Parathyroid adenoma (tissue), 2 donors: Measurements from ENCODE around the gene KIF25.

Experiments used
- H2AFZ ChIP-seq: fragments of 300-600 bp; sonication (generic); one replicate; pipeline ENCODE4 v1.7.0; 2017; ENCODE audit warnings: antibody characterized with exemption, mild to moderate bottlenecking
- H3K27ac ChIP-seq: fragments of 300-600 bp; sonication (generic); one replicate; pipeline ENCODE4 v1.7.0; 2017
- H3K27me3 ChIP-seq: fragments of 300-600 bp; sonication (generic); one replicate; pipeline ENCODE4 v1.7.0; 2017; ENCODE audit warnings: low read length; ENCODE audit not compliant: control insufficient read depth, insufficient read depth
- H3K36me3 ChIP-seq: fragments of 300-600 bp; sonication (generic); one replicate; pipeline ENCODE4 v1.7.0; 2017; ENCODE audit warnings: low read length; ENCODE audit not compliant: control insufficient read depth, insufficient read depth
- H3K4me1 ChIP-seq: fragments of 300-600 bp; sonication (generic); one replicate; pipeline ENCODE4 v1.7.0; 2017; ENCODE audit warnings: control low read depth
- H3K4me2 ChIP-seq: fragments of 300-600 bp; sonication (generic); one replicate; pipeline ENCODE4 v1.7.0; 2017; ENCODE audit warnings: low read length
- H3K4me3 ChIP-seq: fragments of 300-600 bp; sonication (generic); one replicate; pipeline ENCODE4 v1.7.0; 2017; ENCODE audit warnings: low read depth, low read length
- H3K79me2 ChIP-seq: fragments of 300-600 bp; sonication (generic); one replicate; pipeline ENCODE4 v1.7.0; 2017; ENCODE audit warnings: control low read depth
- H3K9ac ChIP-seq: fragments of 300-600 bp; sonication (generic); one replicate; pipeline ENCODE4 v1.7.0; 2017; ENCODE audit warnings: mild to moderate bottlenecking
- H3K9me3 ChIP-seq: fragments of 300-600 bp; sonication (generic); one replicate; pipeline ENCODE4 v1.7.0; 2017; ENCODE audit warnings: low read length; ENCODE audit not compliant: control insufficient read depth
- CTCF ChIP-seq: fragments of 300-600 bp; sonication (generic); IDR thresholded peaks from one replicate; pipeline ENCODE4 v1.7.0; 2017; ENCODE audit warnings: antibody characterized with exemption, mild to moderate bottlenecking
- donor health status: primary hyperparathyroidism.

Gene KIF25

GRCh38 chr6:167977717-167978467 is 19.6 kb upstream of the KIF25 start:
- H3K36me3 ChIP-seq, result no peaks in the 10 kb centered on the region
- no peak overlapping the region for H3K27ac ChIP-seq
- no peak overlapping the region for H3K4me3 ChIP-seq
- no peak overlapping the region for H2AFZ ChIP-seq
- no peaks in the 10 kb centered on the region for H3K79me2 ChIP-seq
- no peak overlapping the region for H3K9ac ChIP-seq
- no peak overlapping the region for H3K4me2 ChIP-seq
- H3K27me3 ChIP-seq, result no peaks in the 10 kb centered on the region
- TF ChIP-seq CTCF, result no peak
- H3K4me1 ChIP-seq, result no peaks in the 10 kb centered on the region
- H3K9me3 ChIP-seq, result no peaks in the 10 kb centered on the region

- Histone ChIP-seq H3K4me3 (no peak overlapping the region), H3K9me3 (no peaks in the 10 kb centered on the region), H3K27me3 (no peaks in the 10 kb centered on the region), H3K79me2 (no peaks in the 10 kb centered on the region), H3K36me3 (no peaks in the 10 kb centered on the region), H3K9ac (no peak overlapping the region), H3K4me2 (no peak overlapping the region), H2AFZ (no peak overlapping the region), H3K4me1 (no peaks in the 10 kb centered on the region), H3K27ac (no peak overlapping the region)
- TF ChIP-seq CTCF, result no peak
These were observed 18.9 kb upstream of the KIF25 start for GRCh38 chr6:167978607-167979006.

GRCh38 chr6:167979436-167980139 is 17.9 kb upstream of the KIF25 start:
- no peaks in the 10 kb centered on the region for H3K36me3 ChIP-seq
- H2AFZ ChIP-seq, result no peak overlapping the region
- H3K4me2 ChIP-seq, result no peak overlapping the region
- H3K27me3 ChIP-seq, result no peaks in the 10 kb centered on the region
- no peak overlapping the region for H3K9ac ChIP-seq
- H3K27ac ChIP-seq, result no peak overlapping the region
- no peak overlapping the region for H3K4me3 ChIP-seq
- H3K79me2 ChIP-seq, result no peaks in the 10 kb centered on the region
- no peaks in the 10 kb centered on the region for H3K4me1 ChIP-seq
- TF ChIP-seq CTCF, result no peak
- no peaks in the 10 kb centered on the region for H3K9me3 ChIP-seq

- no peak overlapping the region for H3K4me3 ChIP-seq
- H3K36me3 ChIP-seq, result no peaks in the 10 kb centered on the region
- no peak overlapping the region for H3K9ac ChIP-seq
- no peaks in the 10 kb centered on the region for H3K27me3 ChIP-seq
- H3K79me2 ChIP-seq, result no peaks in the 10 kb centered on the region
- H3K4me2 ChIP-seq, result no peak overlapping the region
- no peak overlapping the region for H3K27ac ChIP-seq
- no peak overlapping the region for H2AFZ ChIP-seq
- no peaks in the 10 kb centered on the region for H3K9me3 ChIP-seq
- no peak for TF ChIP-seq CTCF
- no peaks in the 10 kb centered on the region for H3K4me1 ChIP-seq
These were observed 16.4 kb upstream of the KIF25 start for GRCh38 chr6:167980911-167981580.
